ENCODE results near the gene RNF113B.

The RNF113B gene

GRCh38 chr13:98198683-98199082 lies 21.6 kb upstream of the RNF113B start:
- Histone ChIP-seq H3K9me3 (ENCODE audit: insufficient read depth, low read length) (peaks cover 3% of the 10 kb centered on the region; the same call in 1 of the 2 replicates), H3K36me3 (ENCODE audit: insufficient read depth, insufficient read length, low read length) (no peaks in the 10 kb centered on the region), H3K4me3 (ENCODE audit: insufficient read length, low read depth) (no peak overlapping the region), H3K9ac (ENCODE audit: insufficient read length, low read depth) (no peak overlapping the region), H3K27me3 (ENCODE audit: insufficient read depth, insufficient read length) (no peaks in the 10 kb centered on the region), H3K4me1 (ENCODE audit: insufficient read depth, insufficient read length) (peaks cover 3% of the 10 kb centered on the region)
- DNase-seq (ENCODE audit: low read depth, low spot score), result no peak
- TF ChIP-seq ZNF274 (IDR thresholded peaks at IDR 0.05; ENCODE audit: low read depth, low read length) (no peak), SUZ12 (IDR thresholded peaks at IDR 0.05; ENCODE audit: extremely low read depth, insufficient read depth, insufficient read length) (no peak), YY1 (IDR thresholded peaks at IDR 0.05; ENCODE audit: insufficient read depth, insufficient read length) (no peak)

GRCh38 chr13:98195054-98195791 lies 18.2 kb upstream of the RNF113B start:
- Histone ChIP-seq H3K9me3 (ENCODE audit: insufficient read depth, low read length) (no peaks in the 10 kb centered on the region; the same call in 1 of the 2 replicates), H3K4me1 (ENCODE audit: insufficient read depth, insufficient read length) (no peaks in the 10 kb centered on the region), H3K9ac (ENCODE audit: insufficient read length, low read depth) (no peak overlapping the region), H3K27me3 (ENCODE audit: insufficient read depth, insufficient read length) (no peaks in the 10 kb centered on the region), H3K36me3 (ENCODE audit: insufficient read depth, insufficient read length, low read length) (no peaks in the 10 kb centered on the region), H3K4me3 (ENCODE audit: insufficient read length, low read depth) (no peak overlapping the region)
- no peak for TF ChIP-seq YY1 (IDR thresholded peaks at IDR 0.05; ENCODE audit: insufficient read depth, insufficient read length)
- TF ChIP-seq ZNF274 (IDR thresholded peaks at IDR 0.05; ENCODE audit: low read depth, low read length), result no peak
- no peak for DNase-seq (ENCODE audit: low read depth, low spot score)

GRCh38 chr13:98192008-98192407 lies 14.9 kb upstream of the RNF113B start:
- Histone ChIP-seq H3K36me3 (ENCODE audit: insufficient read depth, insufficient read length, low read length) (no peaks in the 10 kb centered on the region), H3K27me3 (ENCODE audit: insufficient read depth, insufficient read length) (no peaks in the 10 kb centered on the region), H3K9me3 (ENCODE audit: insufficient read depth, low read length) (no peaks in the 10 kb centered on the region), H3K4me1 (ENCODE audit: insufficient read depth, insufficient read length) (no peaks in the 10 kb centered on the region), H3K9ac (ENCODE audit: insufficient read length, low read depth) (no peak overlapping the region), H3K4me3 (ENCODE audit: insufficient read length, low read depth) (no peak overlapping the region)
- no peak for DNase-seq (ENCODE audit: low read depth, low spot score)
- TF ChIP-seq SUZ12 (IDR thresholded peaks at IDR 0.05; ENCODE audit: extremely low read depth, insufficient read depth, insufficient read length) (no peak), ZNF274 (IDR thresholded peaks at IDR 0.05; ENCODE audit: low read depth, low read length) (no peak), YY1 (IDR thresholded peaks at IDR 0.05; ENCODE audit: insufficient read depth, insufficient read length) (no peak)

GRCh38 chr13:98190889-98191444 lies 13.9 kb upstream of the RNF113B start:
- no peak overlapping the region for H3K9ac ChIP-seq (ENCODE audit: insufficient read length, low read depth)
- H3K4me3 ChIP-seq (ENCODE audit: insufficient read length, low read depth), result no peak overlapping the region
- H3K4me1 ChIP-seq (ENCODE audit: insufficient read depth, insufficient read length), result no peaks in the 10 kb centered on the region
- H3K9me3 ChIP-seq (ENCODE audit: insufficient read depth, low read length), result no peaks in the 10 kb centered on the region
- TF ChIP-seq YY1 (IDR thresholded peaks at IDR 0.05; ENCODE audit: insufficient read depth, insufficient read length) (no peak), ZNF274 (IDR thresholded peaks at IDR 0.05; ENCODE audit: low read depth, low read length) (no peak), SUZ12 (IDR thresholded peaks at IDR 0.05; ENCODE audit: extremely low read depth, insufficient read depth, insufficient read length) (no peak)
- no peaks in the 10 kb centered on the region for H3K36me3 ChIP-seq (ENCODE audit: insufficient read depth, insufficient read length, low read length)
- no peaks in the 10 kb centered on the region for H3K27me3 ChIP-seq (ENCODE audit: insufficient read depth, insufficient read length)
- DNase-seq (ENCODE audit: low read depth, low spot score), result no peak

DNA sequence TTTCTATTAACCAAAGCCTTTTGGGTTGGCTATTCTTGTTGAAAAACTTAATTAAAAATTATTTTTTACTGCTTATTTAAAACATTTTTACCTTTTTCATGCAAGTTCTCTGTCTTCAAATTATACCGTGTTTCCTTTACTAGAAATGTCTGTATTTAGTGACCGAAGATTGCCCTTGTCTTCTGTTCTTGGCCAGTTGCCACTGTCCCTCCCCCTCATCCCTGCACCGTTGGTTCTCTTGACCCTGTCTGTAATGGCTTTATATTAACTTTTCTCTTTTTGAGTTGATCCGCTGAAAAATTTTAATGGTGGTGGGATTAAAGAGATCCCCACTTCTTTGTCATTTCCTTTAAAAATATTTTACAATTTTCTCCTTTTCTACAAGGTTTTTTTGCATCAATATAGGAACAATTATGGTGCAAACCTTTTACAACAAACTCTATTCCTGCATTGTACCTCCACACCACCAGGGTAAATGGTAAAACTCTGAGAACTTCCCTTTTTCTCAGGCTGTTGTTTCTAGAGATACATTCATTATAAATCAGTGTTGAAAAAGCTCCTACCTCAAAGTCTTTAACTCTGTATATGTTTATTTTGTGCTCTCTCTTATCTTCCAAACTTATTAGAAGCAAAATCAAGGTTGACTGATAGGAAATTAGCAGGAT lies 12.9 kb upstream of the RNF113B start:
- H3K9ac ChIP-seq (ENCODE audit: insufficient read length, low read depth), result no peak overlapping the region
- no peaks in the 10 kb centered on the region for H3K27me3 ChIP-seq (ENCODE audit: insufficient read depth, insufficient read length)
- no peaks in the 10 kb centered on the region for H3K9me3 ChIP-seq (ENCODE audit: insufficient read depth, low read length)
- no peak for TF ChIP-seq YY1 (IDR thresholded peaks at IDR 0.05; ENCODE audit: insufficient read depth, insufficient read length)
- no peak for TF ChIP-seq SUZ12 (IDR thresholded peaks at IDR 0.05; ENCODE audit: extremely low read depth, insufficient read depth, insufficient read length)
- no peak for TF ChIP-seq ZNF274 (IDR thresholded peaks at IDR 0.05; ENCODE audit: low read depth, low read length)
- H3K4me1 ChIP-seq (ENCODE audit: insufficient read depth, insufficient read length), result no peaks in the 10 kb centered on the region
- no peaks in the 10 kb centered on the region for H3K36me3 ChIP-seq (ENCODE audit: insufficient read depth, insufficient read length, low read length)
- no peak overlapping the region for H3K4me3 ChIP-seq (ENCODE audit: insufficient read length, low read depth)
- no peak for DNase-seq (ENCODE audit: low read depth, low spot score)

GRCh38 chr13:98188544-98189166 lies 11.6 kb upstream of the RNF113B start:
- DNase-seq (ENCODE audit: low read depth, low spot score), result no peak
- H3K9me3 ChIP-seq (ENCODE audit: insufficient read depth, low read length), result no peaks in the 10 kb centered on the region
- no peaks in the 10 kb centered on the region for H3K27me3 ChIP-seq (ENCODE audit: insufficient read depth, insufficient read length)
- no peak for TF ChIP-seq YY1 (IDR thresholded peaks at IDR 0.05; ENCODE audit: insufficient read depth, insufficient read length)
- TF ChIP-seq SUZ12 (IDR thresholded peaks at IDR 0.05; ENCODE audit: extremely low read depth, insufficient read depth, insufficient read length), result no peak
- no peak for TF ChIP-seq ZNF274 (IDR thresholded peaks at IDR 0.05; ENCODE audit: low read depth, low read length)
- no peak overlapping the region for H3K4me3 ChIP-seq (ENCODE audit: insufficient read length, low read depth)
- no peaks in the 10 kb centered on the region for H3K4me1 ChIP-seq (ENCODE audit: insufficient read depth, insufficient read length)
- H3K9ac ChIP-seq (ENCODE audit: insufficient read length, low read depth), result no peak overlapping the region
- H3K36me3 ChIP-seq (ENCODE audit: insufficient read depth, insufficient read length, low read length), result no peaks in the 10 kb centered on the region

GRCh38 chr13:98187965-98188261 lies 10.8 kb upstream of the RNF113B start:
- no peaks in the 10 kb centered on the region for H3K4me1 ChIP-seq (ENCODE audit: insufficient read depth, insufficient read length)
- H3K9me3 ChIP-seq (ENCODE audit: insufficient read depth, low read length), result no peaks in the 10 kb centered on the region
- H3K27me3 ChIP-seq (ENCODE audit: insufficient read depth, insufficient read length), result no peaks in the 10 kb centered on the region
- H3K9ac ChIP-seq (ENCODE audit: insufficient read length, low read depth), result no peak overlapping the region
- TF ChIP-seq YY1 (IDR thresholded peaks at IDR 0.05; ENCODE audit: insufficient read depth, insufficient read length) (no peak), ZNF274 (IDR thresholded peaks at IDR 0.05; ENCODE audit: low read depth, low read length) (no peak), SUZ12 (IDR thresholded peaks at IDR 0.05; ENCODE audit: extremely low read depth, insufficient read depth, insufficient read length) (no peak)
- H3K36me3 ChIP-seq (ENCODE audit: insufficient read depth, insufficient read length, low read length), result no peaks in the 10 kb centered on the region
- no peak overlapping the region for H3K4me3 ChIP-seq (ENCODE audit: insufficient read length, low read depth)
- DNase-seq (ENCODE audit: low read depth, low spot score), result no peak
